ENCODE results near the gene TMEM253.
A peak's percentile ranks its signal among the peaks of the same experiment; 100 is the strongest.

Gene TMEM253

GRCh38 chr14:21078287-21078686 is 22.6 kb upstream of the TMEM253 start:
- POLR2A ChIA-PET = no interaction called here
- no peaks in the 10 kb centered on the region for H3K9me3 ChIP-seq (ENCODE audit: control insufficient read depth, insufficient read depth, low read depth, low read length)
- TF ChIP-seq ZFP69B (tag by site-specific recombination; IDR thresholded peaks at IDR 0.05) (no peak), ZNF112 (tag by site-specific recombination; IDR thresholded peaks at IDR 0.05) (no peak), ZNF585B (tag by site-specific recombination; IDR thresholded peaks at IDR 0.05) (no peak), ZBTB6 (tag by site-specific recombination; IDR thresholded peaks at IDR 0.05) (no peak), GLIS1 (tag by site-specific recombination; IDR thresholded peaks at IDR 0.05) (no peak), RBAK (tag by site-specific recombination; IDR thresholded peaks at IDR 0.05) (no peak), ZNF426 (tag by site-specific recombination; IDR thresholded peaks at IDR 0.05) (no peak), ZNF341 (tag by site-specific recombination; IDR thresholded peaks at IDR 0.05; ENCODE audit: low read depth) (no peak), PRDM1 (tag by site-specific recombination; IDR thresholded peaks at IDR 0.05) (no peak), ZNF571 (tag by site-specific recombination; IDR thresholded peaks at IDR 0.05) (no peak), ZNF621 (tag by site-specific recombination; IDR thresholded peaks at IDR 0.05) (no peak), ZFP41 (tag by site-specific recombination; IDR thresholded peaks at IDR 0.05; ENCODE audit: borderline replicate concordance) (no peak), ZNF670 (tag by site-specific recombination; IDR thresholded peaks at IDR 0.05; ENCODE audit: low read depth) (no peak), ZFP3 (tag by site-specific recombination; IDR thresholded peaks at IDR 0.05; ENCODE audit: low read depth) (no peak)
- H3K27ac ChIP-seq (ENCODE audit: extremely low read depth, low read depth, low read length) = no peak overlapping the region
- H3K36me3 ChIP-seq (ENCODE audit: control insufficient read depth in 2 of 2, insufficient read depth in 1 of 2, low read length in 2 of 2) = peaks cover 0 to 94% of the 10 kb centered on the region in 2 experiments; a peak in 1 of 3 replicates
- CTCF ChIA-PET = interaction anchor here (0.6 to 3.0 kb wide), 4 partner anchors 14 to 142 kb away, joined by 4 to 16 read pairs (median 5); no protein-coding TSS in a partner anchor
- H3K4me1 ChIP-seq (ENCODE audit: control insufficient read depth, insufficient read depth, low read length) = no peaks in the 10 kb centered on the region
- H3K4me3 ChIP-seq (ENCODE audit: low read depth, low read length) = no peak overlapping the region

GRCh38 chr14:21078726-21079125 is 22.1 kb upstream of the TMEM253 start:
- no peak overlapping the region for H3K27ac ChIP-seq (ENCODE audit: extremely low read depth, low read depth, low read length)
- TF ChIP-seq ZBTB21 (tag by site-specific recombination; IDR thresholded peaks at IDR 0.05) = no peak
- TF ChIP-seq CTCF (tag by site-specific recombination; IDR thresholded peaks at IDR 0.05) = no peak
- H3K9me3 ChIP-seq (ENCODE audit: control insufficient read depth, insufficient read depth, low read depth, low read length) = no peaks in the 10 kb centered on the region
- no peak overlapping the region for H3K4me3 ChIP-seq (ENCODE audit: low read depth, low read length)
- no peaks in the 10 kb centered on the region for H3K4me1 ChIP-seq (ENCODE audit: control insufficient read depth, insufficient read depth, low read length)
- peaks cover 0 to 90% of the 10 kb centered on the region in 2 experiments; a peak in 1 of 3 replicates for H3K36me3 ChIP-seq (ENCODE audit: control insufficient read depth in 2 of 2, insufficient read depth in 1 of 2, low read length in 2 of 2)
- POLR2A ChIA-PET = no interaction called here
- CTCF ChIA-PET = interaction anchor here (0.6 to 3.0 kb wide), 4 partner anchors 13 to 142 kb away, joined by 4 to 16 read pairs (median 5); no protein-coding TSS in a partner anchor

GRCh38 chr14:21081521-21082142 is 19.2 kb upstream of the TMEM253 start:
- peaks cover 0 to 91% of the 10 kb centered on the region in 2 experiments; a peak in 2 of 3 replicates for H3K36me3 ChIP-seq (ENCODE audit: control insufficient read depth in 2 of 2, insufficient read depth in 1 of 2, low read length in 2 of 2)
- TF ChIP-seq GLIS1 (tag by site-specific recombination; IDR thresholded peaks at IDR 0.05) = 0 out of 2 replicates have a peak, but pooled peaks have one; percentile 22
- no peak for TF ChIP-seq ZNF354C (tag by site-specific recombination; IDR thresholded peaks at IDR 0.05; ENCODE audit: borderline replicate concordance, low read depth)
- no peak for TF ChIP-seq ZNF548 (tag by site-specific recombination; IDR thresholded peaks at IDR 0.05)
- no peak for TF ChIP-seq ZNF626 (tag by site-specific recombination; IDR thresholded peaks at IDR 0.05)
- TF ChIP-seq ZNF148 (tag by site-specific recombination; IDR thresholded peaks at IDR 0.05; ENCODE audit: borderline replicate concordance) = no peak
- TF ChIP-seq GLIS2 (tag by site-specific recombination; IDR thresholded peaks at IDR 0.05) = no peak
- no peak for TF ChIP-seq ZSCAN30 (tag by site-specific recombination; IDR thresholded peaks at IDR 0.05)
- TF ChIP-seq HOXC10 (CRISPR knock-in tag; IDR thresholded peaks at IDR 0.05) = no peak
- ChIA-PET CTCF (interaction anchor here (2.1 kb wide), 1 partner anchor 11 kb away, joined by 15 read pairs; no protein-coding TSS in a partner anchor), POLR2A (interaction anchor here (9.9 kb wide), 1 partner anchor 10 kb away, joined by 71 read pairs; the partner anchor contains the start of gene ARHGEF40)
- H3K27ac ChIP-seq (ENCODE audit: extremely low read depth, low read depth, low read length) = no peak overlapping the region
- H3K9me3 ChIP-seq (ENCODE audit: control insufficient read depth, insufficient read depth, low read depth, low read length) = no peaks in the 10 kb centered on the region
- H3K4me3 ChIP-seq (ENCODE audit: low read depth, low read length) = no peak overlapping the region
- no peaks in the 10 kb centered on the region for H3K4me1 ChIP-seq (ENCODE audit: control insufficient read depth, insufficient read depth, low read length)

Measured in HEK293 (cell line).